ENCODE data around the gene TMEM18.

Gene TMEM18

DNA sequence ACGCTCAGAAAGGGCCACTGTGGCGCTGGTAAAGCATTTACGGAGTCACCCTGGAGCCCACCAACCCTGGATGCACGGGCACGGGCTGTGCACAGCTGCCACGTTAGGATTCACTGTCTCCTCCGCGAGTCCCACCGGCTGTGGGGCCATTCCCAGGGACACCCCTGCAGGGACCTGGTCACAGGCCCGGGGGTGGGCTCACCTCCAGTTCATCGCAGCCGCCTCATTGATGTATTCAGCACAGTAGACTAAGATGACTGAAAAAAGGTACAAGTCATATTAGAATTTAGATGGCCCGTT lies 4.7 kb downstream of the TMEM18 start:
- DNase-seq (ENCODE audit: low spot score): no peak

DNA sequence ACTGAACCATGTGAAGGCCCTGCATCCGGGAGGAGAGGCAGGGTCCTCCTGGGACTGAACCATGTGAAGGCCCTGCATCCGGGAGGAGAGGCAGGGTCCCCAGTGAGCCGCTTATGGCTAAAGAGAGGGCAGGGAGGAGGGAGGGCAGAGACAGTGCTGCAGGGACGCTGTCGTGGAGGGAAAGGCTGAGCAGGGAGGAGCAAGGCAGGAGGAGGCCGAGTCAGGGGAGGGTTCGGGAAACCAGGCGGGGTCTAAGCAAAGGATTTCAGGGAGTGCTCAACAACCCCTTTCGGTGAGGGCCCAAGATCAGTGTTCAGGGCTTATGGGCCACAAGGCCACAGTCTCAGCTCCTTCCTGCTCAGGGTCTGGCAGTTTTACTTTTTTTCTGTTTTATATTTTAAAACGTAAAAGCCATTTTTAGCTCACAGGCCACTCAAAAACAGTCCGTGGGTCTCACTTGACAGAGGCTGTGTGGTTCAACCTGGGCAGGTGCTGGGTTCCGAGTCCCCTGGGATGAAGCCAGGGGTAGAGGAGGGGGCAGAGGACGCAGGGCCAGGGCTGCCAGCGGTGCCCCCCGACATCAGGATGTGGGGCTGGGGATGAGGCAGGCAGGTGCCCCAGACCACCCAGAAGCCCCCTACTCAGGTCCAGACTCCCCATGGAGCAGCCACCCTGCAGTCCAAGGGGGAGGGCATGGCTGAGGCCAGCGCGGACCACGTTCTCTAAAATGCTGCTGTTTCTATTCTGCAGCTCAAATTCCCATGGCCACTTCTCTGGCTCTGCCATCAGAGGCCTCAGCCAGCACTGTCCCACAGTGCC lies 5.2 kb downstream of the TMEM18 start:
- no peak for DNase-seq (ENCODE audit: low spot score)

DNA sequence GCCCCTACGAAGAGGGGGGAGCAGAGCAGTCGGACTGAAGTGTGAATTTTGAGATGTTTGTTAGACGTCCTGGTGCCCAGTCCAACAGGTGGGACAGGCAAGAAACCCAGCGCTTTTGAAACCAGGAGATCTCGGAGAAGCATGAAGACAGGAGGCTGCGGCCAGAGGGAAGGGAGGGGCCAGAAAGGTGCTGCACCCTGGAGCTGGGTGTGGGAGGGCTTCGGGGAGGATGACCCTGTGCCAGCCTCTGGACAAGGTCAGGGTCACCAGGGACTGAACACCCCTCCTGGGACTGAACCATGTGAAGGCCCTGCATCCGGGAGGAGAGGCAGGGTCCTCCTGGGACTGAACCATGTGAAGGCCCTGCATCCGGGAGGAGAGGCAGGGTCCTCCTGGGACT lies 6.1 kb downstream of the TMEM18 start:
- no peak for DNase-seq (ENCODE audit: low spot score)

DNA sequence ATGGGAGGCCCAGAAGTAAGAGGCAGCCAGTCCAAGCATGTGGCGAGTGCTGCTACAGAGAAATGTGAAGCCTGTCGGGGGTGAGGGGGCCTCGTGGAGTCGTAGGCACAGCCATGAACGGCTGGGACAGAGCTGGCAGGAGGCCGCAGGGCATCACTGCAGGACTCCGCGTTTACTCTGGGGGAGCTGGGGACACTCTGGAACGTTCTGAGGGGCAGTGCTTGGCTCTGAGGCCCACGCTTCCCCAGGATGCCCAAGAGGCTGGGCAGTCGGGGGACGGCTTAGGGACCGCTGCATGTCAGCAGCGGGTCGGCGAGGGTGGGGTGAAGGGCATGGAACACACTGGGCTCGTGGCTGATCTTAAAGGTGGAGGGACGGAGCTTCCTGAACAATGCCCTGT lies 6.6 kb downstream of the TMEM18 start:
- no peak for DNase-seq (ENCODE audit: low spot score)

DNA sequence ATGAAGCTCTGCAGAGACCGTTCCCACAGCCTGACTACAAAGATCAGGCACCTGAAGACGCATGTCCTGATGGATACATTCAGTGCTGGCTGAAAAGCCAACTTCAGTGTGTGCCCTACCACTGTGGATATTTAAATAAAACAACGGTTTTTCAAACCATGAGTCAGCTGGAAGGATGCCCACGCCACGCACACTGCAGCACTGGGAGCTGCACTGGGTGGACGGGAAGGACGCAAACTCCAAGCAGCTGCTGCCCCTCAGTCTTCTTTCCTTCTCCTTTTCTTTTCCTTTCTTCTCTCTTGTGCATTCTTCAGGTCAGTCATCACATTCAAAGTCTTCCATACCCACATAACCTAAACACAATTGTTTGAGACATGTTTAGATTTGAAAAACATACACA lies 7.9 kb downstream of the TMEM18 start:
- DNase-seq (ENCODE audit: low spot score): no peak

DNA sequence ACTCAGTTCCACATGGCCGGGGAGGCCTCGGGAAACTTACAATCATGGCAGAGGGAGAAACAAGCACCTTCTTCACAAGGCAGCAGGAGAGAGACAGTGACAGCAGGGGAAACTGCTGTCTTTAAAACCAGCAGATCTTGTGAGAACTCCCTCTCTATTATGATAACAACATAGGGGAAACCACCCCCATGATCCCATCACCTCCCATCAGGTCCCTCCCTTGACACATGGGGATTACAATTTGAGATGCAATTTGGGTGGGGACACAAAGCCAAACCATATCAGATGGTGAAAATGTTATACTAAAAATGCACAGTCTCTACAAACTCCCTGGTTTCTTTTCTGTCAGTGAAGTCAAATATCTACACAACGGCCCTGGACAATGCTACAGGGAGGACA lies 9.2 kb downstream of the TMEM18 start:
- DNase-seq (ENCODE audit: low spot score): no peak

DNA sequence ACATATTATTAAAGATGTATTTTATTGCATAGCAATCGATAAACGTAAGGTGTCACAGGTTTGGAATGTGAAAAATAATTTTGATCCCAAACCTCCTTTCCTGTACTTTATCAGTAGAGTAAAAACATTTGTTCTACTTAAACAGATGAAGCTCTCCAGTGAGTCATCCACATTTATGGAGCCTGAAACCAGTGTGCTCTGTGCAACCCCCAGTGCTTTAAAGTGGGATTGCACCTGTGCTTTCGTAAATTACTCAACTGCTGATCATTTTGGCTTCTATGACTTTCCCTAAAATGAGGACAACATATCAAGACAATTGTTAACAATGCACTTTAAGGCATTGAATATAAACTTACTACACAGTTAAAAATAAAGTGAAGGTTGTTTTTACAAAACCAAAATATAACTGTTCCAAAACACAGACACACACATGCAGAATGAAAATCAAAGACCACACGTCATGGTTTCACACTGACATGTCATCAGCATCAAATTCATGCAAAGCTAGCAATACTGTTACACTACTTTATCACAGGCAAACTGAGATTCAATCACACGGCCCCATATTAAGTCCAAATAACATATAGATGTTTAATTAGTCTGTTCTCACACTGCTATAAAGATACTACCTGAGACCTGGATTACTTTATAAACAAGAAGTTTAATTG lies 9.7 kb downstream of the TMEM18 start:
- no peak for DNase-seq (ENCODE audit: low spot score)

DNA sequence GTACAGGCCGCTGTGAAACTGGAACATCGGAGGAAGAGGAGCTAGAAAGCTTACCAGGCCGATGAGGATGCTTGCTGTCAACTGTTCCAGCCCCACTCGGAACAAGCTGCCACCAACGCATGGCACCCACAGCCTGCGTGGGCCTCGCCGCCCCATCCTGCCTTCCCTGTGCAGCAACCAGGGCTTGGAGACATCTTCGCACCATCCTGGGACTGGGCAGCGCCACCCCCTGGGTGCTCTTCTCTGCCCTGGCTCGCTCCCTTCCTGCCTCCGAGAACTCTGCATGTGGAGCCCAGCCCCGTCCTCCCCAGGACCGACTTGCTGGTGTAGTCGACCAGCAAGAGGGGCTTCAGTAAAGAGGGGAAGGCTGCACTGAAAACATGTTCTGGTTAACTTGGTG lies 10.8 kb downstream of the TMEM18 start:
- DNase-seq (ENCODE audit: low spot score): no peak

DNA sequence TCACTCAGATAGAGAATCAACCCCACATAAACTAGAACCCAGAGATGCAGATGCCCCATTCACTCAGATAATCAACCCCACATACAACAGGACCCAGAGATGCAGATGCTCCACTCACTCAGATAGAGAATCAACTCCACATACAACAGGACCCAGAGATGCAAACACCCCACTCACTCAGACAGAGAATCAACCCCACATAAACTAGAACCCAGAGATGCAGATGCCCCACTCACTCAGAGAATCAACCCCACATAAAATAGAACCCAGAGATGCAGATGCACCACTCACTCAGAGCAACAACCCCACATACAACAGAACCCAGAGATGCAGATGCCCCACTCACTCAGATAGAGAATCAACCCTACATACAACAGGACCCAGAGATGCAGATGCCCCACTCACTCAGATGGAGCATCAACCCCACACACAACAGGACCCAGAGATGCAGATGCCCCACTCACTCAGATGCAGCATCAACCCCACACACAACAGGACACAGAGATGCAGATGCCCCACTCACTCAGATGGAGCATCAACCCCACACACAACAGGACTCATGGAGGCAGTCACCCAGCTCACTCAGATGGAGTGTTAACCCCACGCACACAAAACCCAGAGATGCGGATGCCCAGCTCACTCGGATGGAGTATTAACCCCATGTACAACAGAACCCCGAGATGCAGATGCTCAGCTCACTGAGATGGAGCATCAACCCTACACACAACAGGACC lies 11.7 kb downstream of the TMEM18 start:
- DNase-seq (ENCODE audit: low spot score): no peak

DNA sequence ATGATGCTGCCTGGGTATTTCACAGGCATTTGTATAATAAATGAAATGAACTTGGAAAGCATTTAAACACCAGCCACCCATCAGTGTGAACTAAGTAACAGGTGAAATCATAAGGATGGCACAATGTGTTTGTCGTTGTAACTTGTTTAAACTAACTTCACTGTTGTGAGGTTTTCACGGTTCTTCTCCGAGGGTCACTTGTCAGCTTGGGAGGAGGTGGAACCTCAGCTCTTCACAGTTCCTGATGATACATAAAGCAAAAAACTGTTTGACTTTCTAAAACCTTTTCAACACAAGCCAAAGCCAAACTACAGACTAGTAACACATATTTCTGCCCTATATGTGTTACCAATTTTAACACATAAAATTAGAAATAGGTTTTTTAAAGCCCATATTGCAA lies 13.1 kb downstream of the TMEM18 start:
- DNase-seq (ENCODE audit: low spot score): no peak

DNA sequence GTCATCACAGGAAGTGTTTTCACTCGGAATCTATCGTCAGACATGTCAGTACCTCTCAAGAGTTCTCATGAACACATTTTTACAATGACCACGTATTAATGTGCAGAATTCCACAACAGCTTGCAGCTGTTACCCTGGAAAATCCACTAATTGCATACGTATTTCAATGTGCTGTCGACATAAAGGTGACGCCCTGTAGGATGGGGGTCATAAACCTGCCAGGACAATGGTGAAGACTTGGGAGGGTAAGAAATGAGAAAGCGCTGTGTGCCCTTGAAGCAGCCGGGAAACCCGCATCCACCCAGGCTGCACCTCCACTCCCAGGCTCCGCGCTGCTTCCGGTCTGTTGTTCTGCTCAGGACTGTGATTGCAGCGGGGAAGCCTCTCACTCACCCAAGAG lies 14.0 kb downstream of the TMEM18 start:
- no peak for DNase-seq (ENCODE audit: low spot score)

DNA sequence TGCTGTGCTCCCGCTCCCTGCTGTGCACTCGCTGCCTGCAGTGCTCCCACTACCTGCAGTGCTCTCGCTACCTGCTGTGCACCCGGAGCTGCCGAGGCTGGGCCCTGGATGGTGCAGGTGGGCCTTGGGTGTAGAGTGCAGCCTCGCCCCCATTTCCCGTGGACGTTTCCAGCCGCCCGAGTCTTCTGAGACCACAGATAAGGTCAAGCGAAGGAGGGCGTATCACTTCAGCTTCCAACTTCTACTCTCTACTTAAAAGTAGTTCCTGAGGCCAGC lies 15.9 kb downstream of the TMEM18 start:
- DNase-seq (ENCODE audit: low spot score): no peak

DNA sequence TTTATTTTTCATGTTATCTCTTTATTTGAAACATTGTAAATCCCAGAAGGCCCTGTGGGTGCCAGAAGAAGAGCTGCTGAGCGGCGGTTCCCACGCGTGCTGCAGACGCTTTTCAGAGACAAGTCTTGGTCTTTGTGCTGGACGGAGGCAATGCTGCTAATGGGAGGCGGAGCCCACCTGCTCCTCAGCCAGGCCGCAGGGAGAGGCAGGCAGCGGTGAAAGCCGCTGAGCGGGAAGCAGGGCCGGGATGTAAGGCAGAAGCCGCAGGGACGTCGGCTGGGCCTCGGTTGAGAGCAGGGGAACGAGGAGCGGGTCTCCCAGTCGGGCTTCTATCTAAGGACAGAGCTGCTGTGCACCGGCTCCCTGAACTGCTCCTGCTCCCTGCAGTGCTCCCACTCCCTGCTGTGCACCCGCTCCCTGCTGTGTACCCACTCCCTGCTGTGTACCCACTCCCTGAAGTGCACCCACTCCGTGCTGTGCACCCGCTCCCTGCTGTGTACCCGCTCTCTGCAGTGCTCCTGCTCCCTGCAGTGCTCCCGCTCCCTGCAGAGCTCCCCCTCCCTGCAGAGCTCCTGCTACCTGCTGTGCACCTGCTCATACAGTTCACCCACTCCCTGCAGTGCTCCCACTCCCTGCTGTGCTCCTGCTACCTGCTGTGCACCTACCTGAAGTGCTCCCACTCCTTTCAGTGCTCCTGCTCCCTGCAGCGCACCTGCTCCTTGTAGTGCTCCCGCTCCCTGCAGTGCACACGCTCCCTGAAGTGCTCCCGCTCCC lies 16.4 kb downstream of the TMEM18 start:
- DNase-seq (ENCODE audit: low spot score): no peak

DNA sequence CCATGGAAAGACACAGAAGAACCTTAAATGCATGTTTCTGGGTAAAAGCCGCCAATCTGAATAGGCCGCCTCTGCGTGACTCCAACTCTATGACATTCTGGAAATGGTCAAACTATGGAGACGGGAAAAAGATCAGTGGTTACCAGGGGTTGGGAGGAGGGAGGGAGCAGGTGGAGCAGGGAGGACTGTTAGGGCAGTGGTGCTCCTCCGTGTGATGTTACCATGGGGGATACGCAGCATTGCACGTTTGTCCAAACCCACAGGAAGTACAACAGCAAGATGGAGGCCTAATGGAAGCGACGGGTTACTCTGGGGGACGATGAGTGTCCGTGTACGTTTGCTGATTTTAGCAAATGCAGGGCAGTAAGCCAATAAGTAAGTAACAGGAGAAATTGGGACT lies 17.2 kb downstream of the TMEM18 start:
- DNase-seq (ENCODE audit: low spot score): no peak

DNA sequence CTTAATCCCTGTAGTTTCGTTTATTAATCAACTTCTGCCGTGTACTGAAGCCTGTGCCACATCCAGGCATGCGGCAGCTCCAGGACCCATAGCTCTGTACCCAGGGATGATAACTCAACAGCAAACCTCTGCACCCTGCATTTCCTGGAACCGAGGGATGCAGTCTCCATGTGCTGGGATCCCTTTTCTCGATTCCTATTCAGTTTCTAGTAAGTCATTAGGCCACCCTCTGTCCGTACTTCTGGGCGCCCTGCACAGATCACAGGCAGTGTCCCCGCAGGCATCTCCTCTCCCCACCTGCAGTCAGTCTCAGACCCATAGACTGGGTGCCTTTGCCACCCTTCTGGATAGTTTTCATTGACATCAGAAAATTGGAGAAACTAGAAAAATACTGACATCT lies 18.8 kb downstream of the TMEM18 start:
- DNase-seq (ENCODE audit: low spot score): no peak

DNA sequence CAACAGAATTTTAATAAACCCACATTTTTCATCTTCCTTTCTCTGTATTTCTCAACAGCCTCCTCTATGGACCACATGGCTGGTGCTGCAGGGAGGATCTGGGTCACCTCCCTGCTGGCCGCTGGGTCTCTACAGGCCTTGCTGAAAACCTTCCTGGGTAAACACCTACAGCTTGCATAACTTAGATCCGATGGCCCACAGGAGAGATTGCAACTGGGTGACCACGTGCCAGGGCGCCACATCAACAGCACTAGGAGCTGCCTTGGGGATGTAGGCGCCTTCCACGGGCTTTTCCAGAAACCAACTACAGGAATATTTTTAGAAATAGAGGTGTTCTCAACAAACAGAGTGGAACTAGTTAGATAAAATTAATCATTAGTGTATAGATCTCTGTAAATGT lies 19.4 kb downstream of the TMEM18 start:
- no peak for DNase-seq (ENCODE audit: low spot score)

DNA sequence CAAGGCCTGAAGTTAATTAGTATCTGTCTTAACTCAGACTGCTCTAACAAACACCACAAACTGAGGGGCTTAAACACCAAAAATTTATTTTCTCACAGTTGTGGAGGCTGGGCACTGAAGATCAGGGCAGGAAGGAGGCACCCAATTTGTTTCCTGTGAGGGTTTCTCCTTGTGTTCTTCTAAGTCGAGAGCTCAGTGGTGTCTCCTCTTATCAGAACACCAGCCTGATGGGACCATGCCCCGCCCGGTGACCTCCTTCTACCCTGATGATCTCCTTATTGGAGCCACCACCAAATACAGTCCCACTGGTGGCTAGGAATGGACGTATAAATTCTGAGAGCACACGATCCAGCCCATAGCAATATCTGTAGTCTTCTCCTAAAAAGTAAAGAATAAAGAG lies 20.5 kb downstream of the TMEM18 start:
- DNase-seq (ENCODE audit: low spot score): no peak

DNA sequence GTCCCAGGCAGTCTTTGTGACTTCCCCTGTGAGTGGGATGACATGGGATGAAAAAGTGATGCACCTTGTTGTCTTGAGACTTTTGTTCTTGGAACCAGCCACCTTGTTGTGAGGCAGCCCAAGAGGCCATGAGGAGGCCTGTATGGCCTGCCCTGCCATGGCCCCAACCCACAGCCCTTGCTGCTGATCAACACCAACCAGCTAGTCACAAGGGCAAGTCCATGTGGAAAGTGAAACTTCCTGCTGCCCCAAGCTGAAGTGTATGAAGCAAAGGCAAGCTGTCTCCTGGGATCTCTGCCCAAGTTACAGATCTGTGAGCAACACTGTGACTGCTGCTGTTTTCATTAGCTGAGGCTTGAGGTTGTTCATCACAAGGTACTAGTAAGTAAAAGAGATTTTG lies 21.6 kb downstream of the TMEM18 start:
- no peak for DNase-seq (ENCODE audit: low spot score)

DNA sequence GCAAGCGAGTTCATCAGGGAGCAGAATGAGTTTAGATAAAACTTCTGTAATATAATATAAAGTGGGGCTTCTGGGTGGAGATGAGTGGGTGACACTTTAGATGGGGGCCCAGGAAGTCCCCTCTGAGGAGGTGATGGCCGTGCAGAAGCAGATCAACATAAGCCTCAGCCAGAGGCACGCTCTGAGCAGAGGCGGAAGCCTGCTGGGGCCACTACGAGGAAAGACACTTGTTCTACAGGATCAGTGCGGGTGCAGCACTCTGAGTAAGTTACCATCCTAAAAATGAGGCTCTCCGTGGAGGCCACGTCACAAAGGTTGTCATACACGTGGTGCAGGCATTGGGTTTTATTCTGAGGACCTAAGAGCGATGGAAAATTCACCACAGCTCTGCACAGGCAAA lies 22.3 kb downstream of the TMEM18 start:
- no peak for DNase-seq (ENCODE audit: low spot score)

DNA sequence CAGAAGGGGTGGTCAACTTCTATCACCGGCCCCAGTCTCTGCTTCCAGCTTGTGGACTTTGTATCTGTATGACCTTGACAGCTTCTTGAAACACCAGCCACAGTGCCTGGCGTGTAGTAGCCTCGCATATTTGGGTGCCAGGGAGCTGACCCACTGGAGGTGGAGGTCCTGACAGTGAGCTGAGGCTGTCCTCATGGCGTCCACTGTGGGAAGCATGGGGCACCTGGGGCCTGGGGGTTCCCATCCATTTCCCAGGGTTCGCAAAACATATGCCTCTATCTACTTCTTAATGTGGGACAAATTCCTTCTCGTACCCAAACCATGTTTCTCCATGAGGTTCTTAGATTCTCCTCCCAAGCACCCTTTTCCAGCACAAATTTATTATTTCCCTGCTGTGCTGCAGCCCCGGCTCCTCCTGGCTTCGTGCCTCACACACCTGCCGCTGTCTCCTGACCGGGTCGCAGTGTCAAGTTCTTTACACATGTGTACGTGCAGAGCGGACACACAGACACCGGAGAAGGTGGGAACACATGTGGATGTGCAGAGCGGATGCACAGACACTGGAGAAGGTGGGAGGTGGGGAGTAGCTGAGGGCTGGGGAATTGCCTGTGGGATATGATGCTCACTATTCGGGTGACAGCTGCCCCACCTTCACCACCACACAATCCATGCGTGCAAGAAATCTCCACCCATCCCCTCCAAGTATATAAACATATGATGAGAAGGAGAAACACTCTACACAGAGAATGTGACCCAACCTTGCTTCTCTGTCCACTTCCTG lies 23.4 kb downstream of the TMEM18 start:
- DNase-seq (ENCODE audit: low spot score): no peak

DNA sequence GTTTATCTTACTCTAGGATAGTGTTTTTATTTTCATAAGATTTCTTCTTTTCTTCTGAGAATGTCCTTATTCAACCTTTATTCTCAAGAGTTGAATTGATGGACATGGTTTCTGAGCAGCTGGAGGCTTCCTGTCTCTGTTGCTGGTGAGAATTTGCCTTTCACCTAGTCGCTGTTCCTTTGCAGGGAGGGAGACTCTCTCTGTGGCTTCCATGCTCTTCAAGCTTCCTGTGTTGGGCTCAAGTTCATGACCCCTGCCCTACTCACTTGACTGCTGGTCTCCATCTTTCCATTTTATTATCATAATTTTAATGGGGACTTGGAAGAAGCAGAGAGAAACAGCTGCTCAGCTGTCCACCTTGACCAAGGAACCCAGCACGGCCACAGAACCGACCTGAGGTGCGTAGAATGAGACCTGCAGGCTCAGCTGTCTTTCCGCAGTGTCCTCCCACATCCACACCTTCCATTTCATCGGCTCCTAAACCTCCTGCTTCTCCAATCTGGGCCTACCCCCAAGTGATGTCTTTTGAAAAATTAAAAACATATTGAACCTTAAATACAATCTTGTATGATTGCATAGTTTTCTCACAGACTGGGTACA lies 24.2 kb downstream of the TMEM18 start:
- no peak for DNase-seq (ENCODE audit: low spot score)

DNA sequence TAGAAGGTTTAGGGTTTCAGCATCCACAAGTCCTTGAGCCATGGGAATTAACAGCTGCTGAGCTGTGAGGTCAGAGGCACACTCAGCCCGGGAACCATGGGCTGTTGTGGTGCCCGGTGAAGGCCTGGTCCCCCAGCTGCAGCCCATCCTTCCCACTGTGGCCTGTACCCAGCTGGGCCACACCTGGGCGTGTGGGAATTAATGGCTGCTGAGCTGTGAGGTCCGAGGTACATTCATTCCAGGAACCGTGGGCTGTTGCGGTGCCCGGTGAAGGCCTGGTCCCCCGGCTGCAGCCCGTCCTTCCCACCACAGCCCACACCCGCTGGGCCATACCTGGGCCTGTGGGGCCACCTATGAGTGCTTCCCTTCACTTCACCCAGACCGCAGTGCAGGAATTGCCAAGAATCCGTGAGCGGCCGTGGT lies 25.2 kb downstream of the TMEM18 start:
- DNase-seq (ENCODE audit: low spot score): no peak
